B cell (primary cell): ENCODE measurements around the gene ITPR1. TPM values are rescaled to one million over a fixed set of nuclear protein-coding genes. Genes with fewer than 3 reads are reported as not detected.

ENCODE experiments used
- ATAC-seq: fragments of 200-7000 bp; cut with Tn5 transposase; one replicate; pipeline ENCODE4 v1.10.0; 2021; ENCODE audit warnings: low read depth, mild to moderate bottlenecking, moderate number of reproducible peaks, moderate library complexity
- CTCF ChIA-PET: fragments of 350-600 bp; sonication (Branson Sonifier 250); formaldehyde crosslinking; loops from one replicate; lab custom pipeline; 2021; ENCODE audit warnings: antibody characterized with exemption, inconsistent platforms; lab: Charles Lee
- POLR2A ChIA-PET: fragments of 350-600 bp; sonication (Branson Sonifier 250); formaldehyde crosslinking; loops from one replicate; lab custom pipeline; 2021; ENCODE audit warnings: antibody characterized with exemption; lab: Charles Lee
- DNase-seq: peaks from one replicate; pipeline ENCODE4 v3.0.0; 2013
- H2AFZ ChIP-seq: 2 replicates; pipeline ENCODE4 v1.6.1; 2012; ENCODE audit warnings: mild to moderate bottlenecking, low read depth, low read length; ENCODE audit not compliant: insufficient read depth, poor library complexity, severe bottlenecking
- H3K27ac ChIP-seq, 2 donors: 1 replicate in 1 of 2; 2 replicates in 1 of 2; pipeline ENCODE4 v1.5.1; 2012 to 2013; ENCODE audit warnings: low read length in 2 of 2, mild to moderate bottlenecking in 2 of 2, moderate library complexity in 1 of 2
- H3K27me3 ChIP-seq, 4 experiments: fragments of 200-600 bp in 1 of 4; sonication (generic) in 1 of 4; replicated peaks in 1 of 4; 1 replicate in 2 of 4; 2 replicates in 2 of 4; pipeline versions ENCODE4 v1.6.1 to v1.7.0; 2013 to 2016; ENCODE audit warnings: low read length in 3 of 4, mild to moderate bottlenecking in 2 of 4, mixed read lengths in 1 of 4, moderate library complexity in 1 of 4; ENCODE audit not compliant: insufficient read depth in 4 of 4, control insufficient read depth in 3 of 4; ENCODE audit errors: control extremely low read depth in 1 of 4
- H3K36me3 ChIP-seq, 2 experiments: replicated peaks in 1 of 2; 1 replicate in 1 of 2; 2 replicates in 1 of 2; pipeline versions ENCODE4 v1.6.1 to v1.7.1; 2013; ENCODE audit warnings: low read length in 1 of 2; ENCODE audit not compliant: insufficient read depth in 2 of 2, control insufficient read depth in 1 of 2; ENCODE audit errors: control extremely low read depth in 1 of 2, extremely low read depth in 1 of 2
- H3K4me1 ChIP-seq, 2 donors: fragments of 200-600 bp in 1 of 2; sonication (generic) in 1 of 2; 1 replicate in 1 of 2; 2 replicates in 1 of 2; pipeline versions ENCODE4 v1.5.1 to v1.6.1; 2013 to 2017; ENCODE audit warnings: low read length in 2 of 2; ENCODE audit not compliant: control insufficient read depth in 2 of 2, insufficient read depth in 2 of 2
- H3K4me2 ChIP-seq: replicated peaks from 2 replicates; pipeline ENCODE3; 2012; ENCODE audit warnings: mild to moderate bottlenecking, low read depth, low read length; ENCODE audit not compliant: poor library complexity, severe bottlenecking
- H3K4me3 ChIP-seq, 5 experiments: fragments of 200-600 bp in 1 of 5; sonication (generic) in 1 of 5; 1 replicate in 3 of 5; 2 replicates in 2 of 5; pipeline versions ENCODE4 v1.5.1 to v1.7.0; 2011 to 2016; ENCODE audit warnings: low read length in 4 of 5, mild to moderate bottlenecking in 4 of 5, low read depth in 2 of 5, control low read depth in 1 of 5, moderate library complexity in 1 of 5; ENCODE audit not compliant: insufficient read depth in 1 of 5; ENCODE audit errors: control extremely low read depth in 1 of 5, extremely low read depth in 1 of 5
- H3K79me2 ChIP-seq: fragments of 200-600 bp; sonication (generic); one replicate; pipeline ENCODE4 v1.6.0; 2016; ENCODE audit warnings: low read length; ENCODE audit not compliant: control insufficient read depth, insufficient read depth
- H3K9ac ChIP-seq: fragments of 200-600 bp; sonication (generic); 2 replicates; pipeline ENCODE4 v1.6.1; 2017; ENCODE audit warnings: mild to moderate bottlenecking, low read length, moderate library complexity
- H3K9me3 ChIP-seq, 3 donors: one replicate each; pipeline versions ENCODE4 v1.6.1 to v1.7.1; 2013; ENCODE audit warnings: low read length in 2 of 3; ENCODE audit not compliant: control insufficient read depth in 2 of 3, insufficient read depth in 1 of 3; ENCODE audit errors: control extremely low read depth in 1 of 3
- H4K20me1 ChIP-seq: 2 replicates; pipeline ENCODE4 v1.6.0; 2012; ENCODE audit warnings: mild to moderate bottlenecking, low read length; ENCODE audit not compliant: insufficient read depth, control insufficient read depth, poor library complexity, severe bottlenecking
- H3K27ac Mint-ChIP-seq: one replicate; pipeline ENCODE4 v1.8.0; 2021; ENCODE audit warnings: mixed read lengths
- H3K27me3 Mint-ChIP-seq: one replicate; pipeline ENCODE4 v1.8.0; 2021; ENCODE audit warnings: mixed read lengths
- H3K4me1 Mint-ChIP-seq: one replicate; pipeline ENCODE4 v1.8.0; 2021; ENCODE audit warnings: mixed read lengths
- H3K4me3 Mint-ChIP-seq: one replicate; pipeline ENCODE4 v1.8.0; 2021; ENCODE audit warnings: mixed read lengths
- H3K9me3 Mint-ChIP-seq: one replicate; pipeline ENCODE4 v1.8.0; 2022; ENCODE audit warnings: mixed read lengths; ENCODE audit not compliant: insufficient read depth
- EZH2 ChIP-seq: IDR thresholded peaks from 2 replicates; pipeline ENCODE4 v1.6.1; 2012; ENCODE audit warnings: borderline replicate concordance, low read depth, mild to moderate bottlenecking, moderate library complexity, low read length; ENCODE audit not compliant: insufficient read depth, poor library complexity, severe bottlenecking
- WGBS: methylation state at CpG from one replicate; pipeline ENCODE4 v1.1.5; 2013; ENCODE audit warnings: missing lambda C conversion rate; ENCODE audit not compliant: insufficient coverage; 5-methylcytosine and 5-hydroxymethylcytosine counted together
- intact Hi-C: fragments of 100-400 bp; cut with micrococcal nuclease; formaldehyde crosslinking; loops from one replicate; pipeline ENCODE4 v1.10.0; 2022
- polyA plus RNA-seq: library from polyadenylated mRNA; depleted of rRNA; stranded (reverse); fragments of >200 nt; gene quantifications from 2 replicates; pipeline ENCODE4 v1.2.3, GENCODE V29; 2012
- total RNA-seq, 2 donors: library from RNA; stranded (reverse); fragments of 120-200 nt in 1 of 2; gene quantifications; 1 replicate in 1 of 2; 2 replicates in 1 of 2; pipeline versions ENCODE4 v1.2.3 to v1.2.4, GENCODE V29; 2013 to 2022
- TF ChIP-seq, protein P1 (sequence below): fragments of 200-600 bp; IDR thresholded peaks from one replicate; pipeline ENCODE4 v1.8.0; 2022; ENCODE audit warnings: antibody characterized with exemption, mild to moderate bottlenecking

Gene ITPR1
- total and polyA plus RNA-seq, 2 donors (not counting 1 experiment from before 2014, with no cell fraction given): 64.0 to 332 TPM

DNA sequence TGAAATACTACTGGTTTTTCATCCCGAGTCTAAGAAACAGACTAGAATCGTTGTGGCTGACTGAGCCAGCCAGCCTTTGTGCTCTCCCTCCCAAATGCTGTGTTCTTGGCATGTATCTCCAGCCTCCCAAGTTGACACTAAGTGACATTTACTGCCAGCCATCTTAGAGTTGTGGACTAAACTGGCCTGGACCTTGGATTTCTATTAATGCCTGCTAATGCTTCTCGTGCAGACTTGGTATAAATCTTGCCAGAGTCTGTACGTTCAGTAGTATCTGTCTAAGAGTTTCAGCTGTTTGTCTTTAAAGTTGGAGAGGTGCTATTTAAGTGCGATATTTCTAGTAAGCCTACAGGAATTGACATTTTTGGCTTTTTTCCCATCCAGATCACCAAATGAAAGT, 319.4 kb downstream of the ITPR1 start:
- H3K9me3 Mint-ChIP-seq: no peaks in the 10 kb centered on the region
- intact Hi-C loops: no loop called here

DNA sequence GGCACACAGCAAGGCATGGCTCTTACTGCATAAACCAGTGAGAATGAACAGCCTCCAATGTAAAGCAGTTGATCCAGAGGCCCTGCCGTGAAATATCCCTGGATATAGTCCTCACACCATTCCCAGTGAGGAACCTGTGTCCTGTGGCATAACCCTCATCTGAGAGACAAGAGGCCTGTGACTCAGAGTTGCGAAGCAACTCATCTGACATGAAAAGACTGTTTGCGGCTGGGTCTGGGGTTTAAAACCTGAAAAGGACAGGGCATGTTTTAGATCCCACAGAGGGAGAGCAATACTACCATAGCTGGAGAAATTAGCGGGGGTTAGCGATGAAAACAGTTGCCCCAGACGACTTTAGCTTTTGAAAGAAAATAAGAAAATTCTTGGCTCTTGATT, 320.8 kb downstream of the ITPR1 start:
- Histone ChIP-seq H2AFZ (no peak overlapping the region), H3K27me3 (no peaks in the 10 kb centered on the region), H3K79me2 (no peaks in the 10 kb centered on the region), H3K9me3 (peaks cover 0 to 1% (median 0%) of the 10 kb centered on the region in 3 donors), H3K4me1 (no peaks in the 10 kb centered on the region), H3K4me2 (no peak overlapping the region), H4K20me1 (peaks cover 34% of the 10 kb centered on the region), H3K36me3 (peaks cover 2 to 92% of the 10 kb centered on the region in 2 experiments), H3K9ac (no peak overlapping the region), H3K27ac (no peak overlapping the region), H3K4me3 (no peak overlapping the region)
- no peaks in the 10 kb centered on the region for H3K9me3 Mint-ChIP-seq
- TF ChIP-seq, protein P1, sequence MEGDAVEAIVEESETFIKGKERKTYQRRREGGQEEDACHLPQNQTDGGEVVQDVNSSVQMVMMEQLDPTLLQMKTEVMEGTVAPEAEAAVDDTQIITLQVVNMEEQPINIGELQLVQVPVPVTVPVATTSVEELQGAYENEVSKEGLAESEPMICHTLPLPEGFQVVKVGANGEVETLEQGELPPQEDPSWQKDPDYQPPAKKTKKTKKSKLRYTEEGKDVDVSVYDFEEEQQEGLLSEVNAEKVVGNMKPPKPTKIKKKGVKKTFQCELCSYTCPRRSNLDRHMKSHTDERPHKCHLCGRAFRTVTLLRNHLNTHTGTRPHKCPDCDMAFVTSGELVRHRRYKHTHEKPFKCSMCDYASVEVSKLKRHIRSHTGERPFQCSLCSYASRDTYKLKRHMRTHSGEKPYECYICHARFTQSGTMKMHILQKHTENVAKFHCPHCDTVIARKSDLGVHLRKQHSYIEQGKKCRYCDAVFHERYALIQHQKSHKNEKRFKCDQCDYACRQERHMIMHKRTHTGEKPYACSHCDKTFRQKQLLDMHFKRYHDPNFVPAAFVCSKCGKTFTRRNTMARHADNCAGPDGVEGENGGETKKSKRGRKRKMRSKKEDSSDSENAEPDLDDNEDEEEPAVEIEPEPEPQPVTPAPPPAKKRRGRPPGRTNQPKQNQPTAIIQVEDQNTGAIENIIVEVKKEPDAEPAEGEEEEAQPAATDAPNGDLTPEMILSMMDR: no peak
- TF ChIP-seq EZH2: no peak
- ATAC-seq (no peak), DNase-seq (no peak)
- ChIA-PET CTCF (no interaction called here), POLR2A (no interaction called here)
- H3K27me3 Mint-ChIP-seq: no peaks in the 10 kb centered on the region
- no peak overlapping the region for H3K4me3 Mint-ChIP-seq
- intact Hi-C loops: no loop called here
- H3K4me1 Mint-ChIP-seq: no peaks in the 10 kb centered on the region
- WGBS: 98% methylated on average over 6 of the region's 6 CpGs
- no peak overlapping the region for H3K27ac Mint-ChIP-seq

More for the DNA sequence above, 319.4 kb downstream of the ITPR1 start:
- ATAC-seq (no peak), DNase-seq (no peak)
- H4K20me1 ChIP-seq: peaks cover 30% of the 10 kb centered on the region
- TF ChIP-seq, protein P1: no peak
- TF ChIP-seq EZH2: no peak
- H3K4me3 ChIP-seq: no peak overlapping the region
- H3K27me3 ChIP-seq: no peaks in the 10 kb centered on the region
- no peak overlapping the region for H3K9ac ChIP-seq
- WGBS: 95% methylated on average over 3 of the region's 5 CpGs
- no peaks in the 10 kb centered on the region for H3K27me3 Mint-ChIP-seq
- no peaks in the 10 kb centered on the region for H3K4me1 Mint-ChIP-seq
- H3K4me2 ChIP-seq: no peak overlapping the region
- H3K4me1 ChIP-seq: no peaks in the 10 kb centered on the region
- H3K79me2 ChIP-seq: no peaks in the 10 kb centered on the region
- no peak overlapping the region for H3K27ac ChIP-seq
- peaks cover 2 to 91% of the 10 kb centered on the region in 2 experiments for H3K36me3 ChIP-seq
- ChIA-PET CTCF (interaction anchor here (0.6 kb wide), 2 partner anchors 12 to 211 kb away, joined by 3 read pairs; no protein-coding TSS in a partner anchor), POLR2A (no interaction called here)
- no peak overlapping the region for H3K4me3 Mint-ChIP-seq
- no peak overlapping the region for H3K27ac Mint-ChIP-seq
- no peak overlapping the region for H2AFZ ChIP-seq
- H3K9me3 ChIP-seq: peaks cover 0 to 1% (median 0%) of the 10 kb centered on the region in 3 donors
